ENCODE measurements around the gene YWHAB. TPM values are rescaled to one million over a fixed set of nuclear protein-coding genes. Genes with fewer than 3 reads are reported as not detected.

Gene YWHAB
- total and polyA plus RNA-seq, 2 of the 4 experiments (the other 2 are of a cell fraction), result 78.0 to 102 TPM

DNA sequence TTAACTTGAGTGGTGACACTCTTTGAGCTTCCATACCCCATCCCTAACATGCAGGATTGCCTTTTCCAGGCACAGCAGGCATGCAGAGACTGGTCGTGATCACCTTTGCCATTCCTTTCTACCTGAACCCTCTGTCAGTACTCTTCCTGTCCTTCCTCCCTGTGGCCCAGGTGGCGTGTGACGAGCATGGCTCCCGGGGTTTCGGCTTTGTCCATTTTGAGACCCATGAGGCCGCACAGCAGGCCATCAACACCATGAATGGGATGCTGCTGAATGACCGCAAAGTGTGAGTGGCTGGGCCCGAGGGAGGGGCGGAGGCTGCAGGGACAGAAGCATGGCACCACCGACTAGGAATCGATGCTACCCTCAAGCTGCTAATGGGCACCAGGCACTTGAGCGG, 31.1 kb downstream of the YWHAB start:
- H2BK15ac ChIP-seq (ENCODE audit: low read depth, low read length), result no peak overlapping the region
- TF ChIP-seq MAFK (IDR thresholded peaks at IDR 0.05; ENCODE audit: low read depth, low read length) (no peak), RFX5 (IDR thresholded peaks at IDR 0.05; ENCODE audit: low read depth, low read length) (no peak), RAD21 (IDR thresholded peaks at IDR 0.05; ENCODE audit: low read length) (no peak), CEBPB (IDR thresholded peaks at IDR 0.05; ENCODE audit: low read depth, low read length) (no peak), MAZ (IDR thresholded peaks at IDR 0.05; ENCODE audit: borderline replicate concordance, low read depth, low read length) (no peak), FOS (IDR thresholded peaks at IDR 0.05; ENCODE audit: low read depth, low read length) (no peak), RCOR1 (IDR thresholded peaks at IDR 0.05; ENCODE audit: insufficient replicate concordance, low read length) (no peak), BHLHE40 (IDR thresholded peaks at IDR 0.05; ENCODE audit: low read depth, low read length) (no peak), SMC3 (IDR thresholded peaks at IDR 0.05; ENCODE audit: low read depth, low read length) (no peak), POLR2A (IDR thresholded peaks at IDR 0.05; ENCODE audit: low read depth, low read length) (no peak), CHD1 (IDR thresholded peaks at IDR 0.05; ENCODE audit: low read depth, low read length) (no peak), MXI1 (IDR thresholded peaks at IDR 0.05; ENCODE audit: borderline replicate concordance, low read depth, low read length) (no peak), NFE2L2 (IDR thresholded peaks at IDR 0.05; ENCODE audit: low read depth, low read length) (no peak)
- TF ChIP-seq, protein P1, sequence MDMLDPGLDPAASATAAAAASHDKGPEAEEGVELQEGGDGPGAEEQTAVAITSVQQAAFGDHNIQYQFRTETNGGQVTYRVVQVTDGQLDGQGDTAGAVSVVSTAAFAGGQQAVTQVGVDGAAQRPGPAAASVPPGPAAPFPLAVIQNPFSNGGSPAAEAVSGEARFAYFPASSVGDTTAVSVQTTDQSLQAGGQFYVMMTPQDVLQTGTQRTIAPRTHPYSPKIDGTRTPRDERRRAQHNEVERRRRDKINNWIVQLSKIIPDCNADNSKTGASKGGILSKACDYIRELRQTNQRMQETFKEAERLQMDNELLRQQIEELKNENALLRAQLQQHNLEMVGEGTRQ (IDR thresholded peaks at IDR 0.05; ENCODE audit: low read depth, low read length), result no peak
- TF ChIP-seq, protein P2, sequence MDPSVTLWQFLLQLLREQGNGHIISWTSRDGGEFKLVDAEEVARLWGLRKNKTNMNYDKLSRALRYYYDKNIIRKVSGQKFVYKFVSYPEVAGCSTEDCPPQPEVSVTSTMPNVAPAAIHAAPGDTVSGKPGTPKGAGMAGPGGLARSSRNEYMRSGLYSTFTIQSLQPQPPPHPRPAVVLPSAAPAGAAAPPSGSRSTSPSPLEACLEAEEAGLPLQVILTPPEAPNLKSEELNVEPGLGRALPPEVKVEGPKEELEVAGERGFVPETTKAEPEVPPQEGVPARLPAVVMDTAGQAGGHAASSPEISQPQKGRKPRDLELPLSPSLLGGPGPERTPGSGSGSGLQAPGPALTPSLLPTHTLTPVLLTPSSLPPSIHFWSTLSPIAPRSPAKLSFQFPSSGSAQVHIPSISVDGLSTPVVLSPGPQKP (IDR thresholded peaks at IDR 0.05; ENCODE audit: borderline replicate concordance, low read depth, low read length), result no peak
- TF ChIP-seq, protein P3, sequence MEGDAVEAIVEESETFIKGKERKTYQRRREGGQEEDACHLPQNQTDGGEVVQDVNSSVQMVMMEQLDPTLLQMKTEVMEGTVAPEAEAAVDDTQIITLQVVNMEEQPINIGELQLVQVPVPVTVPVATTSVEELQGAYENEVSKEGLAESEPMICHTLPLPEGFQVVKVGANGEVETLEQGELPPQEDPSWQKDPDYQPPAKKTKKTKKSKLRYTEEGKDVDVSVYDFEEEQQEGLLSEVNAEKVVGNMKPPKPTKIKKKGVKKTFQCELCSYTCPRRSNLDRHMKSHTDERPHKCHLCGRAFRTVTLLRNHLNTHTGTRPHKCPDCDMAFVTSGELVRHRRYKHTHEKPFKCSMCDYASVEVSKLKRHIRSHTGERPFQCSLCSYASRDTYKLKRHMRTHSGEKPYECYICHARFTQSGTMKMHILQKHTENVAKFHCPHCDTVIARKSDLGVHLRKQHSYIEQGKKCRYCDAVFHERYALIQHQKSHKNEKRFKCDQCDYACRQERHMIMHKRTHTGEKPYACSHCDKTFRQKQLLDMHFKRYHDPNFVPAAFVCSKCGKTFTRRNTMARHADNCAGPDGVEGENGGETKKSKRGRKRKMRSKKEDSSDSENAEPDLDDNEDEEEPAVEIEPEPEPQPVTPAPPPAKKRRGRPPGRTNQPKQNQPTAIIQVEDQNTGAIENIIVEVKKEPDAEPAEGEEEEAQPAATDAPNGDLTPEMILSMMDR (conservative IDR thresholded peaks at IDR 0.05; ENCODE audit: low read depth, low read length), result no peak
- H3K4me3 ChIP-seq (ENCODE audit: insufficient read depth, low read depth, low read length), result no peak overlapping the region
- H3K36me3 ChIP-seq (ENCODE audit: control insufficient read depth, insufficient read depth, low read length), result peaks cover 28% of the 10 kb centered on the region
- H2BK120ac ChIP-seq (ENCODE audit: low read depth, low read length), result no peak overlapping the region
- no peak overlapping the region for H3K14ac ChIP-seq (replicated peaks; ENCODE audit: low read depth, low read length)
- H4K5ac ChIP-seq (ENCODE audit: low read depth, low read length), result no peak overlapping the region
- no peak for DNase-seq
- ChIA-PET CTCF (no interaction called here), POLR2A (ENCODE audit: unreplicated experiment) (no interaction called here)
- no peak overlapping the region for H2BK20ac ChIP-seq (ENCODE audit: low read depth, low read length)
- no peak overlapping the region for H3K56ac ChIP-seq (ENCODE audit: extremely low read depth, insufficient read depth, low read length)
- no peak overlapping the region for H2AFZ ChIP-seq (replicated peaks; ENCODE audit: low read length, poor library complexity)
- H2AK5ac ChIP-seq (ENCODE audit: low read depth, low read length), result no peak overlapping the region
- no peak for ATAC-seq (ENCODE audit: low read depth)
- in situ Hi-C loops (cut with MboI; ENCODE audit: low sequenced_read_pairs), result no loop called here
- H3K4ac ChIP-seq (ENCODE audit: low read depth, low read length), result no peak overlapping the region
- intact Hi-C loops (cut with micrococcal nuclease), result no loop called here
- H3K23ac ChIP-seq (ENCODE audit: low read depth, low read length), result no peak overlapping the region
- no peaks in the 10 kb centered on the region for H3K9me3 ChIP-seq (ENCODE audit: control insufficient read depth, insufficient read depth, low read length)
- no peak overlapping the region for H2AK9ac ChIP-seq (replicated peaks; ENCODE audit: low read depth, low read length, poor library complexity)
- H3K79me1 ChIP-seq (ENCODE audit: low read depth in 1 of 2, low read length in 2 of 2), result peaks cover 0 to 2% of the 10 kb centered on the region in 2 experiments; a peak in 1 of 4 replicates
- H4K91ac ChIP-seq (ENCODE audit: insufficient read depth, low read depth, low read length), result no peak overlapping the region
- no peak overlapping the region for H3K9ac ChIP-seq (ENCODE audit: low read depth, low read length)
- no peak overlapping the region for H3K4me2 ChIP-seq (ENCODE audit: low read depth, low read length)
- 91% methylated on average over 4 of the region's 12 CpGs; no CpG with 5 or more reads in 1 of the 2 experiments for WGBS, 2 experiments (ENCODE audit: extremely low coverage in 2 of 2, insufficient read length in 1 of 2)
- H3K18ac ChIP-seq (ENCODE audit: low read depth, low read length), result no peak overlapping the region
- H4K20me1 ChIP-seq (ENCODE audit: insufficient read depth, low read length), result no peaks in the 10 kb centered on the region
- H2BK5ac ChIP-seq (ENCODE audit: low read depth, low read length, poor library complexity, severe bottlenecking), result no peak overlapping the region
- dilution Hi-C loops (cut with HindIII; ENCODE audit: low sequenced_read_pairs, unreplicated experiment), result no loop called here
- H4K8ac ChIP-seq (ENCODE audit: low read depth in 2 of 2, low read length in 2 of 2), result no peak overlapping the region
- no peaks in the 10 kb centered on the region for H3K27me3 ChIP-seq (ENCODE audit: control insufficient read depth, insufficient read depth, low read length)
- H3K4me1 ChIP-seq (ENCODE audit: control insufficient read depth, insufficient read depth, low read length), result no peaks in the 10 kb centered on the region
- H3K9me1 ChIP-seq (ENCODE audit: insufficient read depth, low read length), result peaks cover 7% of the 10 kb centered on the region; the same call in 1 of the 2 replicates
- H3K27ac ChIP-seq (ENCODE audit: insufficient read depth, low read length), result no peak overlapping the region
- BruUV-seq (replicated peaks), result no TSS peak

Data from IMR-90 (cell line).